ENCODE measurements around the gene SMIM44.

The SMIM44 gene

GRCh38 chr19:3493651-3494050 lies 10.4 kb upstream of the SMIM44 start:
- Histone ChIP-seq H3K27ac (ENCODE audit: low read depth, low read length, poor library complexity, severe bottlenecking) (peak overlapping the region; percentile 90), H3K4me3 (ENCODE audit: low read depth, low read length, poor library complexity, severe bottlenecking) (peak overlapping the region; percentile 52), H3K36me3 (ENCODE audit: insufficient read depth, low read length) (peaks cover 58% of the 10 kb centered on the region), H3K27me3 (ENCODE audit: insufficient read depth, low read length) (no peaks in the 10 kb centered on the region), H3K9me2 (ENCODE audit: low read depth, low read length) (no peaks in the 10 kb centered on the region), H3F3A (ENCODE audit: insufficient read depth, low read length) (no peaks in the 10 kb centered on the region), H3K79me2 (ENCODE audit: insufficient read depth, low read length) (no peaks in the 10 kb centered on the region), H2AFZ (ENCODE audit: low read length) (no peak overlapping the region), H3K9me3 (ENCODE audit: low read length) (no peaks in the 10 kb centered on the region), H4K20me1 (ENCODE audit: insufficient read depth, low read length) (no peaks in the 10 kb centered on the region), H3K4me2 (ENCODE audit: low read length) (peak overlapping the region; percentile 74), H3K9ac (ENCODE audit: low read length) (peak overlapping the region; percentile 67; the same call in 1 of the 2 replicates), H3K4me1 (ENCODE audit: insufficient read depth, low read length, severe bottlenecking) (peaks cover 12% of the 10 kb centered on the region)
- TF ChIP-seq, protein P1, sequence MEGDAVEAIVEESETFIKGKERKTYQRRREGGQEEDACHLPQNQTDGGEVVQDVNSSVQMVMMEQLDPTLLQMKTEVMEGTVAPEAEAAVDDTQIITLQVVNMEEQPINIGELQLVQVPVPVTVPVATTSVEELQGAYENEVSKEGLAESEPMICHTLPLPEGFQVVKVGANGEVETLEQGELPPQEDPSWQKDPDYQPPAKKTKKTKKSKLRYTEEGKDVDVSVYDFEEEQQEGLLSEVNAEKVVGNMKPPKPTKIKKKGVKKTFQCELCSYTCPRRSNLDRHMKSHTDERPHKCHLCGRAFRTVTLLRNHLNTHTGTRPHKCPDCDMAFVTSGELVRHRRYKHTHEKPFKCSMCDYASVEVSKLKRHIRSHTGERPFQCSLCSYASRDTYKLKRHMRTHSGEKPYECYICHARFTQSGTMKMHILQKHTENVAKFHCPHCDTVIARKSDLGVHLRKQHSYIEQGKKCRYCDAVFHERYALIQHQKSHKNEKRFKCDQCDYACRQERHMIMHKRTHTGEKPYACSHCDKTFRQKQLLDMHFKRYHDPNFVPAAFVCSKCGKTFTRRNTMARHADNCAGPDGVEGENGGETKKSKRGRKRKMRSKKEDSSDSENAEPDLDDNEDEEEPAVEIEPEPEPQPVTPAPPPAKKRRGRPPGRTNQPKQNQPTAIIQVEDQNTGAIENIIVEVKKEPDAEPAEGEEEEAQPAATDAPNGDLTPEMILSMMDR (IDR thresholded peaks at IDR 0.05; ENCODE audit: low read length): no peak
- no peak for TF ChIP-seq EZH2 (IDR thresholded peaks at IDR 0.05; ENCODE audit: borderline replicate concordance, low read length)

GRCh38 chr19:3492919-3493318 lies 9.7 kb upstream of the SMIM44 start:
- Histone ChIP-seq H3K4me2 (ENCODE audit: low read length) (no peak overlapping the region), H3K27ac (ENCODE audit: low read depth, low read length, poor library complexity, severe bottlenecking) (no peak overlapping the region), H3K36me3 (ENCODE audit: insufficient read depth, low read length) (peaks cover 55% of the 10 kb centered on the region), H3K27me3 (ENCODE audit: insufficient read depth, low read length) (no peaks in the 10 kb centered on the region), H3K9me2 (ENCODE audit: low read depth, low read length) (no peaks in the 10 kb centered on the region), H3K79me2 (ENCODE audit: insufficient read depth, low read length) (no peaks in the 10 kb centered on the region), H3K4me3 (ENCODE audit: low read depth, low read length, poor library complexity, severe bottlenecking) (no peak overlapping the region), H2AFZ (ENCODE audit: low read length) (no peak overlapping the region), H3K9me3 (ENCODE audit: low read length) (no peaks in the 10 kb centered on the region), H4K20me1 (ENCODE audit: insufficient read depth, low read length) (no peaks in the 10 kb centered on the region), H3K9ac (ENCODE audit: low read length) (no peak overlapping the region), H3K4me1 (ENCODE audit: insufficient read depth, low read length, severe bottlenecking) (peaks cover 12% of the 10 kb centered on the region), H3F3A (ENCODE audit: insufficient read depth, low read length) (no peaks in the 10 kb centered on the region)
- no peak for TF ChIP-seq EZH2 (IDR thresholded peaks at IDR 0.05; ENCODE audit: borderline replicate concordance, low read length)
- TF ChIP-seq, protein P1 (IDR thresholded peaks at IDR 0.05; ENCODE audit: low read length): no peak

GRCh38 chr19:3492131-3492839 lies 9.0 kb upstream of the SMIM44 start:
- Histone ChIP-seq H3K9ac (ENCODE audit: low read length) (no peak overlapping the region), H2AFZ (ENCODE audit: low read length) (no peak overlapping the region), H3K36me3 (ENCODE audit: insufficient read depth, low read length) (peaks cover 49% of the 10 kb centered on the region), H3K79me2 (ENCODE audit: insufficient read depth, low read length) (no peaks in the 10 kb centered on the region), H3K9me2 (ENCODE audit: low read depth, low read length) (no peaks in the 10 kb centered on the region), H4K20me1 (ENCODE audit: insufficient read depth, low read length) (no peaks in the 10 kb centered on the region), H3K4me2 (ENCODE audit: low read length) (no peak overlapping the region), H3K9me3 (ENCODE audit: low read length) (no peaks in the 10 kb centered on the region), H3K4me1 (ENCODE audit: insufficient read depth, low read length, severe bottlenecking) (peaks cover 12% of the 10 kb centered on the region), H3K4me3 (ENCODE audit: low read depth, low read length, poor library complexity, severe bottlenecking) (no peak overlapping the region), H3K27me3 (ENCODE audit: insufficient read depth, low read length) (no peaks in the 10 kb centered on the region), H3F3A (ENCODE audit: insufficient read depth, low read length) (no peaks in the 10 kb centered on the region), H3K27ac (ENCODE audit: low read depth, low read length, poor library complexity, severe bottlenecking) (no peak overlapping the region)
- TF ChIP-seq, protein P1 (IDR thresholded peaks at IDR 0.05; ENCODE audit: low read length): no peak
- TF ChIP-seq EZH2 (IDR thresholded peaks at IDR 0.05; ENCODE audit: borderline replicate concordance, low read length): no peak

Measured in OCI-LY1 (cell line).